KOPT-K1 (cell line): ENCODE data around the gene CNST.
"Not testable (repeated sequence)": the region's sequence is repeated elsewhere in the genome, so short reads cannot be mapped to it uniquely, and the experiment has no call there.

ENCODE experiments used
- H3K27ac ChIP-seq: fragments of 200-600 bp; sonication (generic); 2 replicates; pipeline ENCODE4 v1.5.1; 2016; ENCODE audit warnings: antibody characterized with exemption, mild to moderate bottlenecking, low read depth, low read length; ENCODE audit not compliant: poor library complexity, severe bottlenecking
- H3K36me3 ChIP-seq: fragments of 200-600 bp; sonication (generic); 2 replicates; pipeline ENCODE4 v1.5.1; 2017; ENCODE audit warnings: antibody characterized with exemption, mild to moderate bottlenecking, low read length, moderate library complexity; ENCODE audit not compliant: insufficient read depth
- H3K9me3 ChIP-seq: fragments of 200-600 bp; sonication (generic); 2 replicates; pipeline ENCODE4 v1.5.1; 2017; ENCODE audit warnings: antibody characterized with exemption, low read length, mild to moderate bottlenecking; ENCODE audit not compliant: insufficient read depth, poor library complexity, severe bottlenecking

CNST gene

GRCh38 chr1:246705368-246705767 is 139.1 kb downstream of the CNST start:
- Histone ChIP-seq H3K36me3 (no peaks in the 10 kb centered on the region), H3K9me3 (no peaks in the 10 kb centered on the region), H3K27ac (no peak overlapping the region)

GRCh38 chr1:246708166-246708565 is 141.9 kb downstream of the CNST start:
- H3K27ac ChIP-seq, result no peak overlapping the region
- no peaks in the 10 kb centered on the region for H3K9me3 ChIP-seq
- no peaks in the 10 kb centered on the region for H3K36me3 ChIP-seq

GRCh38 chr1:246709196-246709595 is 142.9 kb downstream of the CNST start:
- Histone ChIP-seq H3K9me3 (no peaks in the 10 kb centered on the region), H3K27ac (no peak overlapping the region), H3K36me3 (no peaks in the 10 kb centered on the region)

GRCh38 chr1:246709835-246710234 is 143.6 kb downstream of the CNST start:
- no peaks in the 10 kb centered on the region for H3K36me3 ChIP-seq
- H3K9me3 ChIP-seq, result no peaks in the 10 kb centered on the region
- H3K27ac ChIP-seq, result no peak overlapping the region

- H3K9me3 ChIP-seq, result no peaks in the 10 kb centered on the region
- H3K36me3 ChIP-seq, result no peaks in the 10 kb centered on the region
- H3K27ac ChIP-seq, result no peak overlapping the region
Measured at GRCh38 chr1:246711548-246712003, 145.3 kb downstream of the CNST start.

- not testable (repeated sequence) for H3K36me3 ChIP-seq, H3K9me3 ChIP-seq, H3K27ac ChIP-seq
Measured at GRCh38 chr1:246712428-246712827, 146.2 kb downstream of the CNST start.
